Ovary (tissue), 3 donors: ENCODE data around the gene FAM180B.

ENCODE experiments used
- EP300 ChIP-seq: sonication (generic); formaldehyde crosslinking; IDR thresholded peaks from one replicate; pipeline ENCODE4 v1.6.1; 2017; ENCODE audit warnings: antibody characterized with exemption
- POLR2A ChIP-seq: fragments of 450-650 bp; IDR thresholded peaks from one replicate; pipeline ENCODE4 v1.6.1; 2017; ENCODE audit warnings: antibody characterized with exemption, mild to moderate bottlenecking, moderate library complexity
- TF ChIP-seq, protein P1 (sequence below), 3 donors: fragments of 450-650 bp in 2 of 3; fragments of 200-600 bp in 1 of 3; IDR thresholded peaks; one replicate each; pipeline versions ENCODE4 v1.5.1 to v1.8.0; 2016 to 2022; ENCODE audit warnings: antibody characterized with exemption in 3 of 3, mild to moderate bottlenecking in 1 of 3
- donor health status: DM: no; HTN: no; CAD: no.

DNA sequence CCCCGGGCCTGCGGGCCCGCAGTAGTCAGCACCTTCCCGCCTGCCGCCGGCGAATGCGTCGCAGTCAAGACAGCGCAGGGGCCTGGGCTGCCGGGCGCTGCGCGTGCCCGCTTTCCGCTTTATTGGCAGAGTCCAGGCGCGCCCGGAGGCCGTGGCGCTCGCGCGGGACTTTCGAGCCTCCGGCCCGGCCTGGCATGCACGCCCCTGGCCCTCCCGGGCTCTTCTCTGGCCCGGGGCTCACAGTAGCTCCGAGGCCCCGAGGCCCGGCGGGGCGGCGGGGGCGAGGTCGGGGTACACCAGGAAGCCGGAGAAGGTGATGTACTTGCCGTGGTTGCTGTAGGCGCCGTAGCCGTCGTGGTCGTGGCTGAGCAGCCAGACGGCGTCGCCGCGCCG is 3.1 kb downstream of the FAM180B start:
- TF ChIP-seq EP300, result no peak
- TF ChIP-seq, protein P1, sequence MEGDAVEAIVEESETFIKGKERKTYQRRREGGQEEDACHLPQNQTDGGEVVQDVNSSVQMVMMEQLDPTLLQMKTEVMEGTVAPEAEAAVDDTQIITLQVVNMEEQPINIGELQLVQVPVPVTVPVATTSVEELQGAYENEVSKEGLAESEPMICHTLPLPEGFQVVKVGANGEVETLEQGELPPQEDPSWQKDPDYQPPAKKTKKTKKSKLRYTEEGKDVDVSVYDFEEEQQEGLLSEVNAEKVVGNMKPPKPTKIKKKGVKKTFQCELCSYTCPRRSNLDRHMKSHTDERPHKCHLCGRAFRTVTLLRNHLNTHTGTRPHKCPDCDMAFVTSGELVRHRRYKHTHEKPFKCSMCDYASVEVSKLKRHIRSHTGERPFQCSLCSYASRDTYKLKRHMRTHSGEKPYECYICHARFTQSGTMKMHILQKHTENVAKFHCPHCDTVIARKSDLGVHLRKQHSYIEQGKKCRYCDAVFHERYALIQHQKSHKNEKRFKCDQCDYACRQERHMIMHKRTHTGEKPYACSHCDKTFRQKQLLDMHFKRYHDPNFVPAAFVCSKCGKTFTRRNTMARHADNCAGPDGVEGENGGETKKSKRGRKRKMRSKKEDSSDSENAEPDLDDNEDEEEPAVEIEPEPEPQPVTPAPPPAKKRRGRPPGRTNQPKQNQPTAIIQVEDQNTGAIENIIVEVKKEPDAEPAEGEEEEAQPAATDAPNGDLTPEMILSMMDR (IDR thresholded peaks at IDR 0.05), result no peak
- TF ChIP-seq POLR2A, result no peak
